Measurements from ENCODE around the gene PLPP3.

The PLPP3 gene

DNA sequence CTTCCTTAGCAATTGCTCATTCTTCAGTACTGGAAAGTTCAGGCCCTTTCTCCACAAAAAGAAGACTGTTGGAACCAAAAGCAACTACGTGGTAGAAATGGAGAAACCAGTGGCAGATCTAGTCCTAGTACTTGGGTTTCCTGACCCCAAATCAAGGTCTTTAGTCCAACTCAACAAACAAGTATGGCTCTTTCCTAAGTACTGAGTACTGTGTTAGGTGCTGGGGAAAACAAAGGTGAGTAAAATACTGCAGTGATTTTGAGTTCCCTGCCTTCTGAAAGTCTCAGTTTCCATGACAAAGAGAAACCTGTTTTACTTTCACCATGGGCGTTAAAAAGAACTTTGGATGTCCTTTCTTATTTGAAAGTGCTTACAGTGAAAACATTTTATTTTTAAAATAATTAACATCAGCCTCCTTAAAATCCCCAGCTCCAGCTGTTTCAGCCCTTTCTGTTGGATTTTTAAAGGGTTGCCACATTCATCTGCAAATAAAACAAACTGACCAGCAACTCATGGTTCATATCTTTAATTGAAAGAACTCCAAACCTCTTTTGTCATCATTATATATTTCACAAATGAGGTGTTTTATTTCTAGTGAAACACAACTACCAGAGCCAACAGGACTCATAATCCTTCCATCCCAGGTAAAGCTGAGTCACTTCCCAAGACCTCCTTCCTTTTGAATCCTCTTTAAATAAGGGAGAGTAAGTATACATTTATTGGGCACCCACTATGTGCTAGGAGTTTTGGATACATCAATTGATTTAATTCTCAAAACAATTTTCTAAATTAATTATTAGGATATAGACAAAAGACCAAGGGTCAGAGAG, 35.4 kb downstream of the PLPP3 start:
- TF ChIP-seq, protein P1, sequence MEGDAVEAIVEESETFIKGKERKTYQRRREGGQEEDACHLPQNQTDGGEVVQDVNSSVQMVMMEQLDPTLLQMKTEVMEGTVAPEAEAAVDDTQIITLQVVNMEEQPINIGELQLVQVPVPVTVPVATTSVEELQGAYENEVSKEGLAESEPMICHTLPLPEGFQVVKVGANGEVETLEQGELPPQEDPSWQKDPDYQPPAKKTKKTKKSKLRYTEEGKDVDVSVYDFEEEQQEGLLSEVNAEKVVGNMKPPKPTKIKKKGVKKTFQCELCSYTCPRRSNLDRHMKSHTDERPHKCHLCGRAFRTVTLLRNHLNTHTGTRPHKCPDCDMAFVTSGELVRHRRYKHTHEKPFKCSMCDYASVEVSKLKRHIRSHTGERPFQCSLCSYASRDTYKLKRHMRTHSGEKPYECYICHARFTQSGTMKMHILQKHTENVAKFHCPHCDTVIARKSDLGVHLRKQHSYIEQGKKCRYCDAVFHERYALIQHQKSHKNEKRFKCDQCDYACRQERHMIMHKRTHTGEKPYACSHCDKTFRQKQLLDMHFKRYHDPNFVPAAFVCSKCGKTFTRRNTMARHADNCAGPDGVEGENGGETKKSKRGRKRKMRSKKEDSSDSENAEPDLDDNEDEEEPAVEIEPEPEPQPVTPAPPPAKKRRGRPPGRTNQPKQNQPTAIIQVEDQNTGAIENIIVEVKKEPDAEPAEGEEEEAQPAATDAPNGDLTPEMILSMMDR (IDR thresholded peaks at IDR 0.05), result no peak
- H3K9me3 Mint-ChIP-seq, result peaks cover 13% of the 10 kb centered on the region
- H3K4me1 Mint-ChIP-seq, result peaks cover 65% of the 10 kb centered on the region
- H3K27ac Mint-ChIP-seq, result no peak overlapping the region
- no peak for DNase-seq
- peaks cover 47% of the 10 kb centered on the region for H3K36me3 Mint-ChIP-seq (ENCODE audit: low read depth)
- H3K27me3 Mint-ChIP-seq (ENCODE audit: low read depth, poor library complexity), result no peaks in the 10 kb centered on the region
- no peak overlapping the region for H3K4me3 Mint-ChIP-seq

GRCh38 chr1:56542651-56543050, 36.7 kb downstream of the PLPP3 start:
- Mint-ChIP-seq H3K36me3 (ENCODE audit: low read depth) (peaks cover 47% of the 10 kb centered on the region), H3K27ac (no peak overlapping the region), H3K27me3 (ENCODE audit: low read depth, poor library complexity) (no peaks in the 10 kb centered on the region), H3K9me3 (peaks cover 13% of the 10 kb centered on the region), H3K4me1 (peaks cover 63% of the 10 kb centered on the region), H3K4me3 (no peak overlapping the region)
- no peak for DNase-seq
- TF ChIP-seq, protein P1 (IDR thresholded peaks at IDR 0.05), result no peak

GRCh38 chr1:56541408-56541807, 38.0 kb downstream of the PLPP3 start:
- Mint-ChIP-seq H3K27ac (no peak overlapping the region), H3K27me3 (ENCODE audit: low read depth, poor library complexity) (peaks cover 4% of the 10 kb centered on the region), H3K36me3 (ENCODE audit: low read depth) (peaks cover 58% of the 10 kb centered on the region), H3K4me1 (peaks cover 57% of the 10 kb centered on the region), H3K4me3 (no peak overlapping the region), H3K9me3 (peaks cover 13% of the 10 kb centered on the region)
- no peak for DNase-seq
- TF ChIP-seq, protein P1 (IDR thresholded peaks at IDR 0.05), result no peak

DNA sequence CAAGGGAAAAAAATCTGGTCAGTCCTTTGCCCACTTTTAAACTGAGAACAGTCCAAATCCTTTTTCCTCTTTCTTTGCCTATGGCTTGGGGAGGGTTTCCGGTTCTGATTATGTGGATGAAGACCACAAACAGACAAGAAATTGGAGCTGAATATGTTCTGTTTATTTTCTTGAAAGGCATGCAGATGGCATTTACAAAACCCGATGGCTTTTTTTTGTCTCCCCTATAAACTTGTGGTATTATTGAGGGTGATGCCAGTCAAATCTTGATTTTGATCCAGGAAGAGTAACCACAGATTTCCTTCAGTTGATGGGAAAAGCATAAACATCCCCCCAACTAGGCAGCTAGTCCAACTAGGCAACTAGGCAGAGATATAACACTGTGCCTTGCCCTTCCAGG, 38.9 kb downstream of the PLPP3 start:
- DNase-seq, result no peak
- Mint-ChIP-seq H3K4me3 (no peak overlapping the region), H3K36me3 (ENCODE audit: low read depth) (peaks cover 65% of the 10 kb centered on the region), H3K27me3 (ENCODE audit: low read depth, poor library complexity) (peaks cover 4% of the 10 kb centered on the region), H3K9me3 (peaks cover 13% of the 10 kb centered on the region), H3K27ac (no peak overlapping the region), H3K4me1 (peaks cover 67% of the 10 kb centered on the region)
- TF ChIP-seq, protein P1 (IDR thresholded peaks at IDR 0.05), result no peak

GRCh38 chr1:56539520-56539931, 39.8 kb downstream of the PLPP3 start:
- H3K9me3 Mint-ChIP-seq, result peaks cover 13% of the 10 kb centered on the region
- TF ChIP-seq, protein P1 (IDR thresholded peaks at IDR 0.05), result no peak
- peaks cover 73% of the 10 kb centered on the region for H3K4me1 Mint-ChIP-seq
- H3K27ac Mint-ChIP-seq, result peak overlapping the region; percentile 85
- DNase-seq, result no peak
- H3K4me3 Mint-ChIP-seq, result no peak overlapping the region
- H3K27me3 Mint-ChIP-seq (ENCODE audit: low read depth, poor library complexity), result peaks cover 4% of the 10 kb centered on the region
- H3K36me3 Mint-ChIP-seq (ENCODE audit: low read depth), result peaks cover 67% of the 10 kb centered on the region

GRCh38 chr1:56538532-56538931, 40.8 kb downstream of the PLPP3 start:
- Mint-ChIP-seq H3K4me1 (peaks cover 77% of the 10 kb centered on the region), H3K27ac (no peak overlapping the region), H3K36me3 (ENCODE audit: low read depth) (peaks cover 70% of the 10 kb centered on the region), H3K9me3 (peaks cover 11% of the 10 kb centered on the region), H3K4me3 (no peak overlapping the region), H3K27me3 (ENCODE audit: low read depth, poor library complexity) (peaks cover 4% of the 10 kb centered on the region)
- DNase-seq, result no peak
- TF ChIP-seq, protein P1 (IDR thresholded peaks at IDR 0.05), result no peak
